HS-27A (cell line): Measurements from ENCODE around the gene MEX3B.
"Not testable (repeated sequence)": the region's sequence is repeated elsewhere in the genome, so short reads cannot be mapped to it uniquely, and the experiment has no call there.

Experiments
- DNase-seq: peaks from one replicate; pipeline ENCODE4 v3.0.0-alpha.2; 2012; ENCODE audit warnings: low read depth, missing footprints

Gene MEX3B

DNA sequence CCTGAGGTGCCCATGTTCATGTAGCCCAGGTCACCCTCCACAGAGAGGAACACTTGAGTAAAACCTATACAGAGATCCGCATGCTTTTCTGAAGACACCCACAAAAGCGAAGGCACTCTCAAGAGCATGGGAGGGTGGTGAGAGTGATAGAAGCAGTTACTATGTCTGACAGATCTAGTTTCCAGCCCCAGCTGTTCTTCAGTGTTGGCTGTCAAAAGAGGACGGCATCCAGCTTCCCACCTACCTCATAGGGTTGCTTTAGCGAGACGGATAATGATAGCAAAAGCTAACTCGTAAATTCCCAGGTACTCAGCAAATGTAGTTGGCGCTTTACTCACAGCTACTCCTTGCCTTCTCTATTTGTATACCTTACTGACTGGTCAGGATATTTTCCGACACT is 3.0 kb upstream of the MEX3B start:
- DNase-seq: no peak

DNA sequence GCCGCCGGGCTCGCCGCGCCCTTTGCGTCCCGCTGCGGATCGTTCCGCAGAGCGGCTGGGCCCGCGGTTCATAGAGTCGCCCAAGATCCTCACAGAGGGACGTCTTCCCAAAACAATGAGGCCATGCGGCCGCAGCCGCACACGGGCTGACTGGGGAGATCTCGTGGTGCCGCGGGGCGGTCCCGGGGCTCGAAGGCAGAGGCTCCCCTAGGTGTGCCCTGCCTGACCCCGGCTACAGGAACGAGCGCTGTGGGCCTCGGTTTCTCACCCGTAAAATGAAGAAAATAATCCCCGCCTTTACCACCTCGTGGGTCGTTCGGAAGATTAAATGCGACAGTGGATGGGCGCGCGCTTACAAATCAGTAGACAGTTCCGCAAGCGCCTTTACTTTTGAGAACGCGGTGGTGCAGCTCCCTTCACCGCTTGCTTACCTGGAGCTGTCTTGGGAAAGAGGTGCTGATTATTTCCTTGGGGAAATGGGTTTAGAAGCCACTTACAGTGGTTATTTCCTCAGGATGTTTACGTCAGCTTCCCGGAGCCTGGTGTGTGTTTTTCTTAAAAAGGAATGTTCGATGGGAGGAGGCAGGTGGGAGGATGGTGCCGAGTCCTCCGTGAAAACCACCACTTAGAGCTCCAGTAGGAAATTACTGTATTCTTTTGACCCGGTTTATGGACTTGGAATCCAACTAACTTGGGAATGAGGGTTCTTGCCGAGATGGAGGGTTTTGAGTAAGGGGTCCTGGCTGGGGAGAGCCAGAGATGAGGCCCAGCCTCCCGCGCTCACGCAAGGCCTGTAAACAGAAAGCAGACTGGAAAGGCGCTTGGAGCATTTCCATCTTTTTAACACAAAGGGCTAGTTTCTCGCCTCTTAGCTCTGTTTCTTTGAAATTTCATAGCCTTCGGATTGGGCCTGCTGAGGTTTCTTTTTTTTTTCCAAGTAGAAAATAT is 1.9 kb upstream of the MEX3B start:
- no peak for DNase-seq

DNA sequence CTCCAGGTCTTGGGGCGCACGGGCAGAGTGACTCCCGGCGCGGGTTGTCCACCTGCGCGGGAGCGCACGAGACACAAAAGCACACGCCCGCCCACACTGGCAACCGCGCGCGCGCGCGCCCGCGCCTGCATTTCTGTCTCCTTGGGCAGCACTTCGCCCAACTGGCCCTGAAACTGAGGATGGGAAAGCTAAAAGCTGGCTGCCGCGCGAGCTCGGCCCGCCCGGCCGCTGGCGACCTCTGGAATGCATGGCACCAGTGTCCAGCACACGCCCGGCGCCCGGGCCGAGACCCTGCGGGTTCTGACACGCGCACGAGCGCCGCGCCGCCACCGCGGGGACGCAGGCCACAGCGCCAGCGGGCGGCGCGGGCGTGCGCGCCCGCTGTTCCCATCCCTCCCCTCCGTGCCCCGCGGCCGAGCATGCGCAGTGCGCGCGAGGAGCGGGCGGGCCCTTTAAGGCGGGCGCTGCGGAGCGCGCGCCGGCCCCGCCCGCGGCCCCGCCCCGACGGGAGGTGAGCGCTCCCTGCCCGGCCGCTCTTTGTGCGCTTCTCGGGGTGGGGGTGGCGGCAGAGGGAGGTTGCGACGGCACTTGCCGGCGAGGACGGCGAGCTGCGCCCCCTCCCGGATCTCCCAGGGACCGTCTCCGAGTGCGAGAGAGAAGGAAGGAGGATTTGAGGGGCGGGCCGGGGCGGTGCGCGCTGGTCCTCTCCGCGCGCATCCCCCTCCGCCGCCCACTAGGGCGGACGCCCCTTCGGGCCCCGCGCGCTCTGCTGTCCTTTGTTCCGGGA is 1.0 kb upstream of the MEX3B start:
- DNase-seq: peak; percentile 79

DNA sequence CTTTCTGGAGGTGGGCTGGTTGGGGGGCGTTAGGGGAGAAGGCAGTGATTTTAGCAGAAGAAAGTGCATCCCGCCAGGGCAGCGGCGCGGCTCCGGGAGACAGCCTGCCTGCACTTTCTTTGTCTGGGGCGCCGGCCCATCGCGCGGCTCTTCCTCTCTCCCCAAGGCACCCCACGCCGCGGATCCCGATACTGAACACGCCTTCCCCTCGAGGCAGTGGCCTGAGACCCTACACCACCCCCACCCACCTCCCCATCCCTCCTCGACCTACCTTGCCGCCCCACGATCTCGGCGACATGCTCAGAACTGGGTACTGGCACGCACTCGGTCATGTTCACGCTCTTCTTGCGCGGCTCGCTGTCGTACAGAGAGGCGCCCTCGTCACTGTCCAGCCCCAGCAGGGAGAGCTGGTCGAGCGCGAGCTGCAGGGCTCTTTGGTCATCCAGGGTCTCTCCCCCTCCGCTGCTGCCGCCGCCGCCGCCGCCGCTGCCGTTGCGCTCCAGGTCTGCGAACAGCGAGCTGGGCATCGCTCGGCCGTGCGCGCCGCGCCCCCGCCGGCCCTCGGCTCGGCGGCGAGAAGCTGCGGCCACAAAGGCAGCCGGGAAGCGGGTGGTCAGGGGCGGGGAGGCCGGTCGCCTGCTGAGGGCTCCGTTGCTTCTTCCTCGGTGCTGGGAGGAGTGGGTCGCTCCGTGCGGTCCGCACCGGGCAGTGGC is 483 bp downstream of the MEX3B start:
- peak; percentile 46 for DNase-seq

DNA sequence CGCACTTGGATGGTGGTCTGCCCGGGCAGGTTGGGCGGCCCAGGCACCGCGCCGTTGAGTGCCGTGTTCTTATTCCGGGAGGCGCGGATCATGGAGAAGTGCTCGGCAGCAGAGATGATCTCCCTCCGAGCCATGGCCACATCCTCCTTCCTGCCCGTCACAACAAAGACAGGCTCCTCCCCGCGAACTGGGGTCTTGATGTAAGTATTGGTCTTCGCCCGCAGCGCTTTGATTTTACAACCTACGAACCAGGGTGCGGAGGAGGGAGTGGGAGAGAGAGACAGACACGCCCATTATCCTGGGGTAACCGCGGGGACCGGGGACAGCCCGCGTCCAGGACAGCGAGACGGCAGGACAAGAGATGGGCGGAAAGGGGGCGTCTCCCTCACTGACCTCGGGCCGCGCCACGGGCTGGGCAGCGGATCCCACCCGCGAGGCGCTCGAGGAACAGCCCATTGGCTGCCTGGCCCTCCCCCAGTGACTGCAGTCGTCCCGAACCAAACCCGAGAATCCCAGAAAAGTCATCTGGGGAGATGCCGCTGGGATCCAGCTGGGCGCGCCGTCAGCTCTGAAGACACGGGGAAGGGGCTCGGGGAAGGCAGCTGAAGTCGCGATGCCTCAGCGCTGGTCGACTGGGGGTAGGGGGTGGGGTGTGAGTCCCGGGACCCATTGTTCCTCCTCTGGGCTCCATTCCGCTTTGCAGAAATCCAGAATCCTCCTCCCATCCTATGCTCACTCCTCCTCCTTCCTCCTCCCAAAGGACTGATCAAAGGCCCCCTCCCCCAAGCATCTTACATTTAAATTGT is 1.2 kb downstream of the MEX3B start:
- DNase-seq: peak; percentile 48

DNA sequence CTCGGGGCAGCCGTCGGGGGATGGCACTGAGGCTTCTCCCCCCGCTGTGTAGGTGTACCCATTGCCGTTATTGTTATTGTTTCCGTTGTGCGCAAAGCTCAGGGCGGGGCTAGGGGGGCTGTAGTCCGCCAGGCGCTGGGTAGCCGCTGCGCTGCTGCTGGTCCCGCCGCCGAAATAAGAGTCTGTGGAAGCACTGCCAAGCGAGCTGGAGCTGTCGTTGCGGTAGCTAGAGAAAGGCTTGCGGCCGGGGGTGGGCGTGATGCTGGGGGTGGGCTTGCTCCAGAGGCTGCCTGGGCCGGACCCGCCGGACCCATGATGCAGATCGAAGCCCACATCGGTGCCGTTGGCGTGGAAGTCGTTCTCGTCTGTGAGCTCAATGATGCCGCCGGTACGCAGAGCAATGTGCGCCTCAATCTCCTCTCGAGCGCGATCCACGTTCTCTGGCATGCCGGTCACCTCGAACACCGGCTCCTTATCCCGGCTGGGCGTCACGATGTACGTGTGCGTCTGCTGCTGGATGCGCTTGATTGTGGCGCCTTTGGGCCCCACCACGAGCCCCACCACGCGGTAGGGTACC is 1.9 kb downstream of the MEX3B start:
- DNase-seq: no peak

DNA sequence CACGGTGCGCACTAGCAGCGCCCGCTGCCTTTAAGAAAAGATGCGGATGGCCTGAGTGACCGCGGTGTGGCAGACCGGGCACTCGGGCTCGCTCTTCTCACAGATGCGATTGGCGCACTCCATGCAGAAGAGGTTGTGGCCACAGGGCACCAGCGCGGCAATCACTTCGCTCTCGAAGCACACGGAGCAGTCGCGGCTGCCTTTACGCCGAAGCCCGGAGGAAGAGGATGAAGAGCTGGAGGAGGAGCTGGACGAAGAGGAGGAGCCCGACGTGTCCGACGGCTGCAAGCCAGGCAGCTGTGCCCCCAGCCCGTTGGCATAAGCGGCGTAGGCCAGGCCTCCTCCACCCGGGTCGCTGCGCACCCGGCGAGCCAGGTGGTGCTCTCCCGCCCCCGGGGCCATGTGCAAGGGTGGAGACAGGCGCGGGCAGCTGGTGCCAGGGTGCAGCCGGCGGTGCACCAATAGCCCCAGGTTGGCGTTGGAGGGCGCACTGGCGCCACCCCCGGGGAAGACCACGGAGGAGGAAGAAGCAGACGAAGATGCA is 2.6 kb downstream of the MEX3B start:
- DNase-seq: no peak

DNA sequence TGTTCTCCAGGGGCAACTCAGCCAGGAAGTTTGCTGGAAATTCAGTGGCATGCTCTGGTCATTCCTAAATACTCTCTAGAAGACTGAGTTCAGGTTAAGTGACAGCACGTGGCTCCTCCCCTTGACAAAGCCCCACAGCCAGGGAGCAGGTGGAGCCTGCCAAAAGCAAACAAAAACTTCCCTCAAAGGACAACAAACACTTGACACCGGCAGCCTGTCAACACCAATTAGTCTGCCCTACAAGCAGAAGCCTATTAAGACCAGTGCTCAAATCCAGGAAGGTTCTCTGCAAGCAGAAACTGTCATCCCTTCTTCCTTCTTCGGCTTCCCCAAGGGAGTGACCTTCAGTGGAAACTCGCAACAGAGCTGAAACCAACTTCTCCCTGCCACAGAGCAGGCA is 5.0 kb downstream of the MEX3B start:
- no peak for DNase-seq

DNA sequence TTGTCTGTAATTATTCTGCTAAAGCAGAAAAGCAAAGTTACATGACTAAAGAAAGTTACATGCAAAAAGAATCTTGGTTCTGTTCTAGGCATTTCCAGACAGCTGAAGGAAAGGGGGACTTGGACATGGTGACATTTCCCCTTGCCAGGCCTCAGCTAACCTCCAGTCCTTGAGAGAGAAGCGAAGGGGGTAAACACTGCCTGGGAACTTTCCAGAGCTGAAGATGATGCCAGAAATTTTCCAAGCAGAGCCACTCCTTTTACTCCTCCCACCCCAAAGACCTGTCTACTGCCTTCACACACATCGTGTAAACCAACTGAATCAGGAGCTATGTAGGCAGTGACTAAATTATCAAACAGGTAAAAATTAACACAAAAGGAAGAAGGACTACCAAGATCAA is 5.4 kb downstream of the MEX3B start:
- no peak for DNase-seq

DNA sequence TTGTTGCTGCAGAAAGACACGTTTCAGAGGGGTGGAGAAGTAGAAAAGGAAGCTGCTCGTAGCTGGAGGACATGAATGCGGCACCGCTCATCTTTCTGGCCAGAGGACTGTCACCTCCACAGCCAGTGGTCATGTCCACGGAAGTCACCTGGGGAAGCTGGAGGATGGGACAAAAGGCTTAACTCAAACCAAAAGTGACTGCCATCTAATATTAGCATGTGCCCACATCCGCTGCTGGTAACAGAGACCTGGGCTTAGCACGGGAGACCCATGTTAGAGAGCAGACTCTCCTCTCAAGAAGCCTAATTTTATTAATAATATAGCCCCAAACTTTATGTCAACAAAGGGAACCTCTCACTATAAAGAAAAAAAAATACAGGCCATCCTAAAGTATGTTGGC is 5.9 kb downstream of the MEX3B start:
- DNase-seq: no peak

DNA sequence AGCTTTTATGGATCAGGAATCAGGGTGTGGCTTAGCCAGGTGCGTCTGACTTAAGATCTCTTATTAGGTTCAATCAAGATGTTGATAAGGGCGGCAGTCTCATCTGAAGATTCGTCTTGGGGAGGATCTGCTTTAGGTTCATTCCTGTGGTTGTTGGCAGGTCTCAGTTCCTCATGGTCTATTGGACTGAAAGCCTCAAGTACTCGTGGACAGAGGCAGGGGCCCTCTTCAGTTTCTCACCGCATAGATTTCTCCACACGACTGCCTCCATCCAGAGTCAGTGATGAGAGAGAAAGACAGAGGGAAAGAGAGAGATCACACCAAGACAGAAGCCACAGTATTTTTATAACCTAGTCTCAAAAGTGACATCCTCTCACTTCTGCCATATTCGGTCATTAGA is 9.4 kb downstream of the MEX3B start:
- DNase-seq: no peak

DNA sequence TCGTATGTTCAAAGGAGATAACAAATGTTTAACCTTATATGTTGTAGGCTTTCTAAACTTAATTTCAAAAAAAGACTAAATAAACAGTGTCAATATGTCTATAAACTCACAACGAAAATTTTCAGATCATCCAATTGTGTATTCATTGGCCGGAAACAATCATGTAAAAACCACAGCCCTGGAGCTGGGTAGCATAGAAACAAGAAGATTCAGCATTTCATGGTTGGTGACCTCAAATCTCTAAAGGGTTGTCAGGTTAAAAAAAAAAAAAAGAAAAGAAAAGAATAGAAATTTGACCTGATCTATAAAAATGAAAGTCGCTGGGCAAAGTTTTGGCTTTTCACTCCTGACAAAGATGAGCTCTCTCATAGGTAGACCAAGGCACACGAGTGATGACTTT is 13.9 kb downstream of the MEX3B start:
- no peak for DNase-seq

DNA sequence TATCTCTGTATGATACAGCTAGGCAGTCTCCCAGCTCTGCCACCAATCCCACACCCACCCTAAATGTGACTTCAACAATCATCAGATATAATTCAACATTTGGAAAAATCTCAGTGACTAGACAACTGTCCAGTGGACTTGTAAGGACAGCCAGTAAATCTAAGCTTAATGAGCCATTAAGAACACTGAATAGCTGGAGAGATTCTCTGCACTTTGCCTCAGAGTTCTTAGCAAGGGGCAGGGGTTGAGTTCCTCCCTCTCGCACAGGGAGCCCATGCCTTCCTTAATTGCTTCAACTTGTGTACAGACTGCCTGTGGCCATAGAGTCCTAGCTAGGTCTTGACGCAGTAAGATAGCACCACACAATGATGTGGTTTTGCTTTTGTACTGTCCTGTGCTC is 15.6 kb downstream of the MEX3B start:
- no peak for DNase-seq

DNA sequence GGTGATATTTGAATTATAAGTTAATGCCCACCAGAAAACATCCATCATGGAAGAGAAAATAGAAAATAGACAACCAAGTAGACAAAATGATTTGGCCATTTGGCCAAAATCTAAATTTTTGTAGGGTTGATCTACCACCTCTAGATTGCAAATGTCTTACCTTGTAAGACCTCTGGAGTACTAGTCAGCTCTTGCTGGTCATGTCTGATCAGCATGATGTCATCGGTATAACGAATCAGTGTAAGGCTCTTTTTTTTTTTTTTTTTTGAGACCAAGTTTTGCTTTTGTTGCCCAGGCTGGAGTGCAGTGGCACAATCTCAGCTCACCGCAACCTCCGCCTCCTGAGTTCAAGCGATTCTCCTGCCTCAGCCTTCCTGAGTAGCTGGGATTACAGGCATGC is 17.7 kb downstream of the MEX3B start:
- DNase-seq: not testable (repeated sequence)

DNA sequence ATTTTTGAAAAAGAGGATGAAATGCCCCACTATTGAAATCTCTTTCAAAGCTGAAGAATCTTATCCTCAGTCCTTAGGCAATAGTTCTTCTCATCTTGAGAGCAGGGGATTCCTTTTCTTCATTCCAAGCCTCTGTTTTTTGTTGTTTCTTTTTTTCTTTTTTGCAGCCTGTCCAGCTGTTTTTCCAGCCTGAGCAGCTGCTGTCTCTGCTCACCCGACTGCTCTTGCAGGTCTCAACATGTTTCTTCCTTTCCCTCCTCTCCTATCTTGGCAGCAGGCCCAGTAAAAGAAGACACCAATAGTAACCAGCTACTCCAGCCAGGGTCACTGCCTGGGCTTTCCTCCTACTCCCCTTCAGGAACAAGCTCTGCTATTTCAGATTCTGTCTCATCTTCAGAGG is 23.8 kb downstream of the MEX3B start:
- no peak for DNase-seq

DNA sequence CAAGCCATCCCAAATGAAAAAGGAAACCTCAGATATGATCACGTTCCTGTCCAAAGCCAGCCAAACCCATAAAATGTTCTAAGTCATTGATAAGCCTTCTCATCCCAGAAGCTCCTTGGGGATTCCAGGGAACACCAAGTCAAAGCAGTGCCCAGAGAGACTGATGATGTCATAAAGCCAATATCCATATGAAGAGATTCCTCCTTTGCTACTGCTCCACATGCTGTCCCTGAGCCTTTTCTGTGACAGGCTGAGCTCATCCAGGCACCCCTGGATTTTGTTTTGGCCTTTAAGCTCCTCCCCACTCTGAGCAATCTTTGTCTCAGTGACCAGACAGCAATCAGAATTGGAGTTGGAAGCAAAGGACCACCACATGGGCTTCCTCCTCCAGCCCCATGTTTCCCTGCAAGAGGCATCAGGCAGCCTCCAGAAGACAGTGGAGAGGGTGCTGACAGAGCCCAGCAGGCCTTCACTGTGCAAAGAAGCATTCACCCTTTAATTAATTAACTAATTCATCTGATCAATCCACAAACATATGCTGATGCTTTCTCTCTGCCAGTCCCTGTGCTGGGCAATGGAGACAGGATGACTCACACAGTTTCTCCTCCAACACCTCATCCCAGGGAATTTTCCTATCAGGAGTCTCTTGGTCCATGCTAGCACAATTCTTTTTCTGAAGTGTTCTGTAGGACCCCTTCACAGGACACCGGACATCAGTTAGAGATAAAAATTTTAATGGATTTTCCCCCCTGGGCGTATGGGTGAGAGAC is 25.0 kb downstream of the MEX3B start:
- no peak for DNase-seq

DNA sequence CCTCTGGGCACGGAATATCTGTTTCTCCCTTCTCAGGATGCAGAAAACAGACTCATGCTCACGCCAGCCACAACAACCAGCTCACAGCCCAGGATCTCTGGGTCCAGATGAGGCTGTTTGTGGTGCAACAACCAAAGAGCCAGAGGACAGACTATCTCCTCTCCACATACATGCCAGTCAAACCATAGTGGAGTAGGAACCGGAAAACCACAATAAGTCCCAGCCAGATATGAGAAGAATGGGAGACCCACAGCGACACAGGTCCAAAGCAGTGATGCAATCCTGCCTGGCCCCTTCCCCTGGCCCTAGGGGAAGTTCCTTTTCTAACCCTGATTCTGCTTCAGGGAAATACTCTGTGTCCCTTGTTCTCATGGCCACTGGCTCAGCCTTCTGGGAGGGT is 27.6 kb downstream of the MEX3B start:
- no peak for DNase-seq

DNA sequence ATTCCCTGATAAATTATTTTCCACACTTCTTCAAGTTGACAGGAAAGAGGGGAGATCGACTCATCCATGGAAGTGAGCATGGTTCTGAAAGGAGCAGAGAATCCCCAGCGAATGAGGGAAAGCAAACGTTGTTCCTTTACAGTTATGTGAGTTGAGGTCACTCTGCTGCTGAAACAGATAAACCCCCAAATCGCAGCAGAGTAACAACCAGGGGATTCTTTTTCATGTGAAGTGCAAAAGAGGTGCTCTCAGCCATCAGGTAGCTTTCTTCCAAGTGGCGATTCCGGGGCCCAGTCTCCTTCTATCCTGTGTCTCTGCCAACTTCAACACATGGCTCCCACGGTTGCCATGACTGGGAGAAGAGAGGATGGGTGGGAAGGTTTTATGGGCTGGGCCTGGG is 28.2 kb downstream of the MEX3B start:
- no peak for DNase-seq

DNA sequence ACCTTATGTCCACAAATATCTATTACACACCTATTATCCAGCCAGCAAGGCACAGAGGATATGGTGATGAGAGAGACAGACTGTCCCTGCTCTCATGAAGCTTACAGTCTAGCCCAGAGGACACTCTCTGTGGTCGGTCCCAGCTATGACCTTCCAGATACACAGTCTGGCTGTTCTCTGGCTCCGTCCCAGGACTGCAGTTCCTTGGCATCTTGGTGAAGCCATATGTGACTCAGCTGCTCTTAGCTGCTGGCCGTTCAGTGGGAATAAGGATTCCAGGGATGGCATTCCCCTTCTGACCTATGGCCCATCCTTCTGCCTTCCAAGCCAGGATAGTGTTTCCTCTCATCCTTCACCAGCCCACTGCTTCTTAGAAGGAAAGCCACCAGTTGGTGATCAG is 30.8 kb downstream of the MEX3B start:
- DNase-seq: no peak

DNA sequence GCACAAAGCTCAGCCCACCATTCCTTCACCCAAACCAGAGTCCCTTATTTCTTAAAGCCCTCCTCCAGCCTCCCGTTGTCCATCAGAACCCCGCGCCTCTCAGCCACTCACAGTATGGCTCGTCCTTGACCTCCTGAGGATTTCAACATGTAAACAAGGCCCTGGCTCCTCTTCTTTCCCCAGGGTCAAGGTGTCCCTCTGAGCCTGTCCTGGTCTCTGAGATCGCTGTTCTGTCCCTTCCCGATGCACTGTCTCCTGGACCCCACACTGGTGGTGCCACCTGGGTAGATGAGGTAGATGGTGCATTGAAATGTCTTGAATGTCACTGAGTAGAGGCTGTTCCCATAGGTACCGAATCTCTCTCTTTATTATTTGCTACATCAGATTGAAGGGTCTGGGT is 32.9 kb downstream of the MEX3B start:
- no peak for DNase-seq
